Ascending aorta (tissue), 2 donors: ENCODE measurements around the gene AGTR1. TPM values are rescaled to one million over a fixed set of nuclear protein-coding genes. Genes with fewer than 3 reads are reported as not detected.

Experiments used
- DNase-seq, 2 donors: peaks; one replicate each; pipeline ENCODE4 v3.0.0-alpha.2; 2019; ENCODE audit warnings: low spot score in 2 of 2
- H3K27ac ChIP-seq, 2 donors: fragments of 200-600 bp; sonication (generic); one replicate each; pipeline ENCODE4 v1.5.1; 2016 to 2017; ENCODE audit warnings: mild to moderate bottlenecking in 1 of 2
- H3K27me3 ChIP-seq: fragments of 200-600 bp; sonication (generic); one replicate; pipeline ENCODE4 v1.5.1; 2017
- H3K36me3 ChIP-seq, 2 donors: fragments of 200-600 bp; sonication (generic); one replicate each; pipeline ENCODE4 v1.5.1; 2016
- H3K4me1 ChIP-seq, 2 donors: fragments of 200-600 bp; sonication (generic); one replicate each; pipeline ENCODE4 v1.5.1; 2016 to 2017; ENCODE audit warnings: mild to moderate bottlenecking in 1 of 2
- H3K4me3 ChIP-seq, 2 donors: fragments of 200-600 bp; sonication (generic); one replicate each; pipeline ENCODE4 v1.5.1; 2016 to 2017; ENCODE audit warnings: mild to moderate bottlenecking in 1 of 2
- H3K9me3 ChIP-seq, 2 donors: fragments of 200-600 bp; sonication (generic); one replicate each; pipeline ENCODE4 v1.5.1; 2016
- intact Hi-C: fragments of 100-400 bp; cut with DNase I; formaldehyde crosslinking; loops from one replicate; pipeline ENCODE4 v1.15.1; 2023
- total RNA-seq: library from RNA; depleted of rRNA; stranded (reverse); fragments of >200 nt; gene quantifications from one replicate; pipeline ENCODE4 v1.1.0, GENCODE V29; 2016
- TF ChIP-seq, protein P1 (sequence below), 3 experiments: fragments of 200-600 bp in 2 of 3; fragments of 450-650 bp in 1 of 3; sonication (generic) in 2 of 3; IDR thresholded peaks; one replicate each; pipeline ENCODE4 v1.5.1; 2016 to 2019; ENCODE audit warnings: antibody characterized with exemption in 3 of 3, mild to moderate bottlenecking in 1 of 3, moderate library complexity in 1 of 3

The AGTR1 gene
- total RNA-seq, 1 donor from 2014 or later: 20.0 TPM

GRCh38 chr3:148735597-148735996 lies 37.9 kb downstream of the AGTR1 start:
- no peaks in the 10 kb centered on the region for H3K4me1 ChIP-seq
- intact Hi-C loops: no loop called here
- H3K27me3 ChIP-seq: no peaks in the 10 kb centered on the region
- no peaks in the 10 kb centered on the region for H3K36me3 ChIP-seq
- DNase-seq: no peak
- no peak overlapping the region for H3K27ac ChIP-seq
- H3K9me3 ChIP-seq: no peaks in the 10 kb centered on the region
- TF ChIP-seq, protein P1, sequence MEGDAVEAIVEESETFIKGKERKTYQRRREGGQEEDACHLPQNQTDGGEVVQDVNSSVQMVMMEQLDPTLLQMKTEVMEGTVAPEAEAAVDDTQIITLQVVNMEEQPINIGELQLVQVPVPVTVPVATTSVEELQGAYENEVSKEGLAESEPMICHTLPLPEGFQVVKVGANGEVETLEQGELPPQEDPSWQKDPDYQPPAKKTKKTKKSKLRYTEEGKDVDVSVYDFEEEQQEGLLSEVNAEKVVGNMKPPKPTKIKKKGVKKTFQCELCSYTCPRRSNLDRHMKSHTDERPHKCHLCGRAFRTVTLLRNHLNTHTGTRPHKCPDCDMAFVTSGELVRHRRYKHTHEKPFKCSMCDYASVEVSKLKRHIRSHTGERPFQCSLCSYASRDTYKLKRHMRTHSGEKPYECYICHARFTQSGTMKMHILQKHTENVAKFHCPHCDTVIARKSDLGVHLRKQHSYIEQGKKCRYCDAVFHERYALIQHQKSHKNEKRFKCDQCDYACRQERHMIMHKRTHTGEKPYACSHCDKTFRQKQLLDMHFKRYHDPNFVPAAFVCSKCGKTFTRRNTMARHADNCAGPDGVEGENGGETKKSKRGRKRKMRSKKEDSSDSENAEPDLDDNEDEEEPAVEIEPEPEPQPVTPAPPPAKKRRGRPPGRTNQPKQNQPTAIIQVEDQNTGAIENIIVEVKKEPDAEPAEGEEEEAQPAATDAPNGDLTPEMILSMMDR (IDR thresholded peaks at IDR 0.05): no peak
- no peak overlapping the region for H3K4me3 ChIP-seq

- TF ChIP-seq, protein P1 (IDR thresholded peaks at IDR 0.05): no peak
- Histone ChIP-seq H3K27ac (no peak overlapping the region), H3K9me3 (no peaks in the 10 kb centered on the region), H3K4me3 (no peak overlapping the region), H3K36me3 (no peaks in the 10 kb centered on the region), H3K4me1 (no peaks in the 10 kb centered on the region), H3K27me3 (no peaks in the 10 kb centered on the region)
- intact Hi-C loops: no loop called here
- no peak for DNase-seq
These were observed 38.4 kb downstream of the AGTR1 start for GRCh38 chr3:148736086-148736485.

GRCh38 chr3:148737104-148737530 lies 39.4 kb downstream of the AGTR1 start:
- Histone ChIP-seq H3K27ac (no peak overlapping the region), H3K9me3 (no peaks in the 10 kb centered on the region), H3K4me1 (no peaks in the 10 kb centered on the region), H3K36me3 (no peaks in the 10 kb centered on the region), H3K27me3 (no peaks in the 10 kb centered on the region), H3K4me3 (no peak overlapping the region)
- DNase-seq: no peak
- TF ChIP-seq, protein P1 (IDR thresholded peaks at IDR 0.05): no peak
- intact Hi-C loops: no loop called here

DNA sequence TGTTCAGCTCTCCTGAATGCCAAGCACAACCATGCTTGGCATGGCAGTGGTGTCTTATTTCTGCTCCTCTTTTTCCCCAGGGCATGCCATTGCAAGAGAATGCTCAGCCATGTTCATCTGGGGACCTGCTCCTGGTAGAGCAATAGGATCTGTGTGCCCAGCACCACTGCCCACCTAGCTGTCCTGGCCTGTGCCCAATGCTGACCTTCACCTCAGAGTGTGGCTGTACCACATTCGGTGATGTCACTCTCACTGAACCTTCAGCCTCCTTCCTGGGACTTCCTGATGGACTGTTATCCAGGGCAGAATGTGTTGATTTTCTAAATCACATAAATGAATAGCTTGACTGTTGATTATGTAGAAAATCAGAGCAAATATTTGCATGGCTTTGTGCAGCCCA lies 42.0 kb downstream of the AGTR1 start:
- Histone ChIP-seq H3K4me1 (no peaks in the 10 kb centered on the region), H3K9me3 (no peaks in the 10 kb centered on the region), H3K4me3 (no peak overlapping the region), H3K36me3 (no peaks in the 10 kb centered on the region), H3K27ac (no peak overlapping the region), H3K27me3 (no peaks in the 10 kb centered on the region)
- intact Hi-C loops: no loop called here
- TF ChIP-seq, protein P1 (IDR thresholded peaks at IDR 0.05): no peak
- no peak for DNase-seq

DNA sequence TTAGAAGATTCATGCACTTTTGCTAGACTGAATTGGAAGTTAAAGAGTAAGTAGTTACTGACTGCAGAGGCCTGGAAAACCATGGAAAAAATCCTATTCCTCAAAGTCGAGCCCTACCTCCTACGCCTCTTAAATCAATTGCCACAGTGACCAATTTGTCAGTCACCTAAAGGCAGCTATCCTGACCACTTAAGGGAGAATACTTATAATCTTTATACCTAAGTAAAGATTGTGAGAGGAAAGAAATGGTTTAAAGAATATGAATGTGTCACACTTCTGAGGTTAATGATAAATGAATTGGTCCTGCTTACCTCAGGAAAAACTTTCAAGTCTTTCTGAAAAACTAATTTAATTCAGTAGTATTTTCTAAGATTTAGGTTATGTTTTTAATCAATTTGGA lies 42.6 kb downstream of the AGTR1 start:
- H3K27me3 ChIP-seq: no peaks in the 10 kb centered on the region
- H3K4me3 ChIP-seq: no peak overlapping the region
- H3K27ac ChIP-seq: no peak overlapping the region
- H3K36me3 ChIP-seq: no peaks in the 10 kb centered on the region
- H3K9me3 ChIP-seq: no peaks in the 10 kb centered on the region
- no peak for DNase-seq
- TF ChIP-seq, protein P1 (IDR thresholded peaks at IDR 0.05): no peak
- intact Hi-C loops: no loop called here
- no peaks in the 10 kb centered on the region for H3K4me1 ChIP-seq

DNA sequence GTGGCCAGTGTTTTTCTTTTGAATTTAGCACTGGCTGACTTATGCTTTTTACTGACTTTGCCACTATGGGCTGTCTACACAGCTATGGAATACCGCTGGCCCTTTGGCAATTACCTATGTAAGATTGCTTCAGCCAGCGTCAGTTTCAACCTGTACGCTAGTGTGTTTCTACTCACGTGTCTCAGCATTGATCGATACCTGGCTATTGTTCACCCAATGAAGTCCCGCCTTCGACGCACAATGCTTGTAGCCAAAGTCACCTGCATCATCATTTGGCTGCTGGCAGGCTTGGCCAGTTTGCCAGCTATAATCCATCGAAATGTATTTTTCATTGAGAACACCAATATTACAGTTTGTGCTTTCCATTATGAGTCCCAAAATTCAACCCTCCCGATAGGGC lies 43.5 kb downstream of the AGTR1 start:
- intact Hi-C loops: no loop called here
- TF ChIP-seq, protein P1 (IDR thresholded peaks at IDR 0.05): no peak
- DNase-seq: no peak
- Histone ChIP-seq H3K4me1 (no peaks in the 10 kb centered on the region), H3K4me3 (no peak overlapping the region), H3K27me3 (no peaks in the 10 kb centered on the region), H3K27ac (no peak overlapping the region), H3K36me3 (no peaks in the 10 kb centered on the region), H3K9me3 (no peaks in the 10 kb centered on the region)
